ENCODE results near the gene DRAM1.

- TF ChIP-seq CTCF (conservative IDR thresholded peaks at IDR 0.05 in 1 of 2, IDR thresholded peaks at IDR 0.05 in 1 of 2; ENCODE audit: extremely low read depth in 1 of 2, insufficient read depth in 1 of 2, low read depth in 1 of 2, low read length in 2 of 2) = no peak
- no peak for TF ChIP-seq EZH2 (IDR thresholded peaks at IDR 0.05; ENCODE audit: borderline replicate concordance, low read length)
These were observed 13.4 kb upstream of the DRAM1 start for GRCh38 chr12:101863981-101864380.
